GM18520 (cell line): ENCODE measurements around the gene PDE4D.

Experiments used
- ATAC-seq: cut with Tn5 transposase; IDR thresholded peaks from one replicate; pipeline ENCODE4 v1.9.1; 2021; ENCODE audit not compliant: unreplicated experiment

PDE4D gene

GRCh38 chr5:59272809-59273427 is 620.6 kb downstream of the PDE4D start:
- ATAC-seq = no peak

GRCh38 chr5:59268756-59269415 is 624.6 kb downstream of the PDE4D start:
- no peak for ATAC-seq

- no peak for ATAC-seq
Observed at GRCh38 chr5:59267033-59267432, 626.5 kb downstream of the PDE4D start.

- no peak for ATAC-seq
Observed at GRCh38 chr5:59266410-59266809, 627.1 kb downstream of the PDE4D start.

GRCh38 chr5:59264639-59265245 is 628.8 kb downstream of the PDE4D start:
- ATAC-seq = no peak

GRCh38 chr5:59264013-59264412 is 629.5 kb downstream of the PDE4D start:
- ATAC-seq = no peak

GRCh38 chr5:59261969-59262368 is 631.6 kb downstream of the PDE4D start:
- no peak for ATAC-seq

- ATAC-seq = no peak
Observed at GRCh38 chr5:59260973-59261372, 632.6 kb downstream of the PDE4D start.

GRCh38 chr5:59260200-59260599 is 633.3 kb downstream of the PDE4D start:
- ATAC-seq = no peak

GRCh38 chr5:59259237-59259636 is 634.3 kb downstream of the PDE4D start:
- no peak for ATAC-seq

GRCh38 chr5:59257488-59258400 is 635.8 kb downstream of the PDE4D start:
- ATAC-seq = no peak

- no peak for ATAC-seq
Observed at GRCh38 chr5:59256331-59256730, 637.2 kb downstream of the PDE4D start.

- no peak for ATAC-seq
Observed at GRCh38 chr5:59254055-59254687, 639.4 kb downstream of the PDE4D start.

GRCh38 chr5:59253625-59254024 is 639.9 kb downstream of the PDE4D start:
- no peak for ATAC-seq

- no peak for ATAC-seq
Observed at GRCh38 chr5:59251627-59252026, 641.9 kb downstream of the PDE4D start.

- ATAC-seq = no peak
Observed at GRCh38 chr5:59249726-59250125, 643.8 kb downstream of the PDE4D start.

- no peak for ATAC-seq
Observed at GRCh38 chr5:59249160-59249559, 644.4 kb downstream of the PDE4D start.

GRCh38 chr5:59246882-59247281 is 646.6 kb downstream of the PDE4D start:
- no peak for ATAC-seq

- ATAC-seq = no peak
Observed at GRCh38 chr5:59246145-59246869, 647.2 kb downstream of the PDE4D start.

- no peak for ATAC-seq
Observed at GRCh38 chr5:59245198-59245597, 648.3 kb downstream of the PDE4D start.
